Measurements from ENCODE around the gene RAVER1. TPM values are rescaled to one million over a fixed set of nuclear protein-coding genes. Genes with fewer than 3 reads are reported as not detected.

RAVER1 gene
- total and polyA plus RNA-seq, 10 donors: 4.8 to 45.1 (median 36.2) TPM

DNA sequence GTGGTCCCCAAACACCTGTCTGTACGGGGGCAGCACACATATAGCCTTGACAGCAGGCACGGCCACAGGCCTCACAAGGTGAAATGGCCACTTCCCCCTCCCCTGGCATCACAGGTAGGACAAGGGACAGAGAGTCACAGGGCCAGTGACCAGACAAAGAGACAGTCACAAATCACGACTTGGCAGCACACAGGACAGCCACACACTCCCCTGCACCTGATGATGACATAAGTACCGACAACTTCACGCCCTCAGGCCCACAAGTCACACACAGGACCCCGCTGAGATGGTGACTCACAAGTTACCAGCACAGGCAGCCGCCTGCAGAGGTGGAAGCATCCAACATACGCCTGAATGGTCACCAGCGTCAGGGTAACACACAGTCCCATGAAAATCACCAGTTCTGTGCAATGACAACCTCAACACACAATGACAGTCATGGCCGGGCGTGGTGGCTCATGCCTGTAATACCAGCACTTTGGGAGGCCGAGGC is 30.5 kb upstream of the RAVER1 start:
- Histone ChIP-seq H3K27me3 (replicated peaks in 1 of 7) (no peaks in the 10 kb centered on the region), H3K36me3 (peaks cover 0 to 100% (median 96%) of the 10 kb centered on the region in 6 donors), H3K4me1 (no peaks in the 10 kb centered on the region), H3K9me3 (no peaks in the 10 kb centered on the region), H3K4me3 (no peak overlapping the region), H3K27ac (no peak overlapping the region)
- no peak for DNase-seq
- intact Hi-C loops (cut with DNase I; ENCODE audit: low total_unique reads): no loop called here
- TF ChIP-seq, protein P1, sequence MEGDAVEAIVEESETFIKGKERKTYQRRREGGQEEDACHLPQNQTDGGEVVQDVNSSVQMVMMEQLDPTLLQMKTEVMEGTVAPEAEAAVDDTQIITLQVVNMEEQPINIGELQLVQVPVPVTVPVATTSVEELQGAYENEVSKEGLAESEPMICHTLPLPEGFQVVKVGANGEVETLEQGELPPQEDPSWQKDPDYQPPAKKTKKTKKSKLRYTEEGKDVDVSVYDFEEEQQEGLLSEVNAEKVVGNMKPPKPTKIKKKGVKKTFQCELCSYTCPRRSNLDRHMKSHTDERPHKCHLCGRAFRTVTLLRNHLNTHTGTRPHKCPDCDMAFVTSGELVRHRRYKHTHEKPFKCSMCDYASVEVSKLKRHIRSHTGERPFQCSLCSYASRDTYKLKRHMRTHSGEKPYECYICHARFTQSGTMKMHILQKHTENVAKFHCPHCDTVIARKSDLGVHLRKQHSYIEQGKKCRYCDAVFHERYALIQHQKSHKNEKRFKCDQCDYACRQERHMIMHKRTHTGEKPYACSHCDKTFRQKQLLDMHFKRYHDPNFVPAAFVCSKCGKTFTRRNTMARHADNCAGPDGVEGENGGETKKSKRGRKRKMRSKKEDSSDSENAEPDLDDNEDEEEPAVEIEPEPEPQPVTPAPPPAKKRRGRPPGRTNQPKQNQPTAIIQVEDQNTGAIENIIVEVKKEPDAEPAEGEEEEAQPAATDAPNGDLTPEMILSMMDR (IDR thresholded peaks at IDR 0.05 in 8 of 11, conservative IDR thresholded peaks at IDR 0.05 in 3 of 11): no peak
- no peak for TF ChIP-seq POLR2A (IDR thresholded peaks at IDR 0.05)
- TF ChIP-seq POLR2AphosphoS5 (IDR thresholded peaks at IDR 0.05): no peak
- 86 to 94% (median 88%) methylated on average over 12 of the region's 12 CpGs for WGBS, 5 donors

DNA sequence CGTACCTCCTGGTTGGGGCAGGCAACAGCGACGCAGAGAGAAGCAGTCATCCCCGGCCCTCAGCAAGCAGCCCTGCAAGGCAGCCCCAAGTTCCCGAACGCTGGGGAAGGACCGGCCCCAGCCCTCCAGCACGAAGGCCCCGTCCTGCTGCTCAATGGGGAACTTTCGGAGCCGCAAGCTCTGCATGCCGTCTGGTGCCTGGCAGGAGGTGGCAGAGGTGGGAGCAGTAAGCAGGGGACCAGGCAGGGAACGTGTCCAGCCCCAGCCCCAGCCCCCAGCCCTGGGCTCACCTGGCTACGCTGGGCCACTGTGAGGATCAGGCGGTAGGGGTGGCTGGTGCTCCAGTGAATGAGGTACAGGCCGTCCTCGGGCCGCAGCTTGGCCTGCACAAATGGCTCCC is 28.9 kb upstream of the RAVER1 start:
- Histone ChIP-seq H3K27me3 (replicated peaks in 1 of 7) (no peaks in the 10 kb centered on the region), H3K4me1 (no peaks in the 10 kb centered on the region), H3K4me3 (no peak overlapping the region), H3K36me3 (peaks cover 0 to 100% (median 95%) of the 10 kb centered on the region in 6 donors), H3K9me3 (no peaks in the 10 kb centered on the region), H3K27ac (no peak overlapping the region)
- DNase-seq: no peak
- intact Hi-C loops (cut with DNase I; ENCODE audit: low total_unique reads): no loop called here
- TF ChIP-seq, protein P1 (IDR thresholded peaks at IDR 0.05 in 8 of 11, conservative IDR thresholded peaks at IDR 0.05 in 3 of 11): no peak
- TF ChIP-seq POLR2AphosphoS5 (IDR thresholded peaks at IDR 0.05): no peak
- TF ChIP-seq POLR2A (IDR thresholded peaks at IDR 0.05): no peak
- 84 to 100% (median 94%) methylated on average over 6 to 18 of the region's 18 CpGs for WGBS, 5 donors

DNA sequence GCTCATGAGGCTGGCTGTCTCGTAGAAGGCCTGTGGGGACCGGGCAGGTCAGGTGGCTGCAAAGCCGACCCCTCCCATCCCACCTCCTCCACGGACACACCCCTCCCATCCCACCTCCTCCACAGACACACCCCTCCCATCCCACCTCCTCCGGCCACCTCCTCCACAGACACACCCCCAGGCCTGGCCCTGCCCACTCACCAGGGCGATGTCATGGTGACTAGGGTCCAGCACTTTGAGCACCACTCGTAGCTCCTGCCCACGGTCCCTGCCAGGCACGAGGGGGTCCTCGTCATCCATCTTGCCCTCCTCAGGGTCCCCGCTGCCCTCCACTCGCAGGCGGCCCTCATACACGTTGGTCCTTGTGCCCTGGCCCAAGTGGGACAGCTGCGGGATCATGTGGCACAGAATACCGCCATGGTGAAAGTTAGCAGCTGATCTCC is 28.3 kb upstream of the RAVER1 start:
- DNase-seq: no peak
- H3K4me3 ChIP-seq: no peak overlapping the region
- TF ChIP-seq POLR2AphosphoS5 (IDR thresholded peaks at IDR 0.05): peak in 1 of 3 donors; percentile 47
- TF ChIP-seq, protein P1 (IDR thresholded peaks at IDR 0.05 in 8 of 11, conservative IDR thresholded peaks at IDR 0.05 in 3 of 11): no peak
- TF ChIP-seq POLR2A (IDR thresholded peaks at IDR 0.05): no peak

DNA sequence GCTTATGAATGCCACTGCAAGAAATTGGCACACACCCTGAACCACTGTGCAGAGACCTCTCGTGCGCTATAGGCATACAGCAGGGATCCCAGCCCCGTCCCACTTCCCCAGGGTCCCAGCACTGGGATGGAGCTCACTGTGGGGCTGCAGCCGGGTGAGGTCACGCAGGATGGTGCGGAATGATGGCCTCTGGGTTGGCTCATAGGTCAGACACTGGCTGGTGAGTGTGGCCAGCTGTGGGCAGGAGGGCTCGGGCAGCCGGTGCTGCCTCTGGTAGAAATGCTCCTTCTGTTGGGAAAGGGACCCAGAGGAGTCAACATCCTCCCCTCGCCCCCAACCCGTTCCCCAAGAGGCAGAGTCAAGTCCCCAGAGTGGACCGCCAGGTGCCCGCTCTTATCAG is 23.1 kb upstream of the RAVER1 start:
- H3K4me3 ChIP-seq: no peak overlapping the region
- intact Hi-C loops (cut with DNase I; ENCODE audit: low total_unique reads): no loop called here
- no peak for DNase-seq
- no peak for TF ChIP-seq POLR2AphosphoS5 (IDR thresholded peaks at IDR 0.05)
- TF ChIP-seq, protein P1 (IDR thresholded peaks at IDR 0.05 in 8 of 11, conservative IDR thresholded peaks at IDR 0.05 in 3 of 11): no peak
- TF ChIP-seq POLR2A (IDR thresholded peaks at IDR 0.05): no peak
- WGBS, 5 donors: 90 to 100% (median 97%) methylated on average over 5 to 12 of the region's 12 CpGs
- peaks cover 3 to 100% (median 93%) of the 10 kb centered on the region in 6 donors for H3K36me3 ChIP-seq
- H3K27ac ChIP-seq: no peak overlapping the region
- no peaks in the 10 kb centered on the region for H3K9me3 ChIP-seq
- H3K27me3 ChIP-seq (replicated peaks in 1 of 7): no peaks in the 10 kb centered on the region
- no peaks in the 10 kb centered on the region for H3K4me1 ChIP-seq

More for the DNA sequence above, 28.3 kb upstream of the RAVER1 start:
- Histone ChIP-seq H3K4me1 (no peaks in the 10 kb centered on the region), H3K9me3 (no peaks in the 10 kb centered on the region), H3K27ac (no peak overlapping the region), H3K36me3 (peaks cover 0 to 100% (median 96%) of the 10 kb centered on the region in 6 donors), H3K27me3 (replicated peaks in 1 of 7) (no peaks in the 10 kb centered on the region)
- intact Hi-C loops (cut with DNase I; ENCODE audit: low total_unique reads): no loop called here
- WGBS, 5 donors: 85 to 93% (median 90%) methylated on average over 16 of the region's 16 CpGs
